Thyroid gland (tissue), 4 donors: Measurements from ENCODE around the gene VPS52. TPM values are rescaled to one million over a fixed set of nuclear protein-coding genes. Genes with fewer than 3 reads are reported as not detected.
"Not testable (repeated sequence)": the region's sequence is repeated elsewhere in the genome, so short reads cannot be mapped to it uniquely, and the experiment has no call there.

Source experiments
- DNase-seq, 2 donors: peaks; one replicate each; pipeline ENCODE4 v3.0.0-alpha.2; 2019
- H3K27ac ChIP-seq, 3 donors: fragments of 200-600 bp; sonication (generic); 1 replicate in 2 of 3; 2 replicates in 1 of 3; pipeline ENCODE4 v1.5.1; 2016 to 2019; ENCODE audit warnings: mild to moderate bottlenecking in 1 of 3, moderate library complexity in 1 of 3
- H3K27me3 ChIP-seq: fragments of 200-600 bp; sonication (generic); one replicate; pipeline ENCODE4 v1.5.1; 2019
- H3K36me3 ChIP-seq, 2 donors: fragments of 200-600 bp; sonication (generic); one replicate each; pipeline ENCODE4 v1.5.1; 2016 to 2019
- H3K4me1 ChIP-seq, 2 donors: fragments of 200-600 bp; sonication (generic); one replicate each; pipeline ENCODE4 v1.5.1; 2017 to 2019
- H3K4me3 ChIP-seq, 3 donors: fragments of 200-600 bp; sonication (generic); replicated peaks in 1 of 3; 1 replicate in 2 of 3; 2 replicates in 1 of 3; pipeline ENCODE4 v1.5.1; 2016; ENCODE audit warnings: mild to moderate bottlenecking in 1 of 3
- H3K9me3 ChIP-seq: fragments of 200-600 bp; sonication (generic); one replicate; pipeline ENCODE4 v1.5.1; 2017
- CTCF ChIP-seq, 6 experiments: fragments of 200-600 bp in 3 of 6; fragments of 450-650 bp in 3 of 6; sonication (generic) in 3 of 6; IDR thresholded peaks; one replicate each; pipeline ENCODE4 v1.5.1; 2016 to 2019; ENCODE audit warnings: antibody characterized with exemption in 6 of 6, mild to moderate bottlenecking in 2 of 6, inconsistent platforms in 1 of 6, moderate library complexity in 1 of 6
- POLR2A ChIP-seq, 2 donors: fragments of 450-650 bp; IDR thresholded peaks; one replicate each; pipeline ENCODE4 v1.6.1; 2017; ENCODE audit warnings: antibody characterized with exemption in 2 of 2, mild to moderate bottlenecking in 2 of 2, moderate library complexity in 1 of 2
- WGBS, 2 donors: methylation state at CpG; one replicate each; pipeline ENCODE4 v1.1.5; 2017; 5-methylcytosine and 5-hydroxymethylcytosine counted together
- intact Hi-C: fragments of 100-400 bp; cut with DNase I; formaldehyde crosslinking; loops from one replicate; pipeline ENCODE4 v1.15.1; 2023
- total RNA-seq, 4 donors: library from RNA; depleted of rRNA; stranded (reverse); fragments of >200 nt; gene quantifications; one replicate each; pipeline ENCODE4 v1.2.3, GENCODE V29; 2016

Gene VPS52
- total RNA-seq, 4 donors from 2014 or later: 45.5 to 64.8 (median 54.8) TPM

GRCh38 chr6:33276864-33277662, 5.4 kb upstream of the VPS52 start, which contains the start of gene B3GALT4:
B3GALT4 (plus strand) TSS chr6:33277123; CDS start chr6:33277420, 297 bp downstream.
- TF ChIP-seq CTCF (IDR thresholded peaks at IDR 0.05): peak; percentile 17 to 50 (median 34)
- TF ChIP-seq POLR2A (IDR thresholded peaks at IDR 0.05): peak in 1 of 2 donors; percentile 59
- 1 to 3% methylated on average over 16 to 53 of the region's 80 CpGs for WGBS, 2 donors
- Histone ChIP-seq H3K27me3 (no peaks in the 10 kb centered on the region), H3K4me1 (peaks cover 28 to 45% of the 10 kb centered on the region in 2 donors), H3K9me3 (no peaks in the 10 kb centered on the region), H3K36me3 (peaks cover 21 to 29% of the 10 kb centered on the region in 2 donors), H3K4me3 (peak within 1 kb of the TSS; percentile 57 to 90 (median 80)), H3K27ac (peak within 1 kb of the TSS; percentile 75 to 90 (median 87))
- DNase-seq: peak; percentile 73 to 75
- intact Hi-C loops: no loop called here

- peaks cover 21 to 29% of the 10 kb centered on the region in 2 donors for H3K36me3 ChIP-seq
- peaks cover 28 to 45% of the 10 kb centered on the region in 2 donors for H3K4me1 ChIP-seq
- intact Hi-C loops: no loop called here
These were observed 4.8 kb upstream of the VPS52 start for GRCh38 chr6:33276581-33276863.

GRCh38 chr6:33275795-33276580, 4.3 kb upstream of the VPS52 start:
- H3K4me3 ChIP-seq, intact Hi-C loops, DNase-seq, H3K9me3 ChIP-seq, H3K27me3 ChIP-seq: not testable (repeated sequence)
- 81 to 86% methylated on average over 16 of the region's 16 CpGs for WGBS, 2 donors
- H3K27ac ChIP-seq: peak overlapping the region in 2 of 3 donors; percentile 75 to 90
- peaks cover 21 to 29% of the 10 kb centered on the region in 2 donors for H3K36me3 ChIP-seq
- H3K4me1 ChIP-seq: peaks cover 28 to 47% of the 10 kb centered on the region in 2 donors

More at GRCh38 chr6:33276581-33276863, 4.8 kb upstream of the VPS52 start:
- Histone ChIP-seq H3K27me3 (no peaks in the 10 kb centered on the region), H3K27ac (peak overlapping the region; percentile 75 to 90 (median 87)), H3K4me3 (peak overlapping the region; percentile 57 to 90 (median 80)), H3K9me3 (no peaks in the 10 kb centered on the region)
- TF ChIP-seq CTCF (IDR thresholded peaks at IDR 0.05) (no peak), POLR2A (IDR thresholded peaks at IDR 0.05) (no peak)
- DNase-seq: no peak

GRCh38 chr6:33273924-33274902, 2.5 kb upstream of the VPS52 start:
- Histone ChIP-seq H3K9me3 (no peaks in the 10 kb centered on the region), H3K27me3 (no peaks in the 10 kb centered on the region), H3K36me3 (peaks cover 21 to 27% of the 10 kb centered on the region in 2 donors), H3K4me1 (peaks cover 28 to 56% of the 10 kb centered on the region in 2 donors), H3K27ac (no peak overlapping the region), H3K4me3 (no peak overlapping the region)
- TF ChIP-seq POLR2A (IDR thresholded peaks at IDR 0.05): no peak
- no peak for TF ChIP-seq CTCF (IDR thresholded peaks at IDR 0.05)
- intact Hi-C loops: no loop called here
- WGBS, 2 donors: 77 to 85% methylated on average over 14 of the region's 14 CpGs
- DNase-seq: no peak
